HepG2 (cell line): Measurements from ENCODE around the gene EPS8. TPM values are rescaled to one million over a fixed set of nuclear protein-coding genes. Genes with fewer than 3 reads are reported as not detected.

ENCODE experiments used
- EZH2 ChIP-seq: conservative IDR thresholded peaks from 2 replicates; pipeline ENCODE4 v1.6.1; 2012; ENCODE audit warnings: mild to moderate bottlenecking, low read depth, low read length, moderate library complexity
- FOXA3 ChIP-seq: IDR thresholded peaks from 2 replicates; pipeline ENCODE4 v1.6.1; 2016; ENCODE audit warnings: missing genetic modification reagents, missing compliant biosample characterization
- KLF16 ChIP-seq, 2 experiments: sonication (generic) in 1 of 2; formaldehyde crosslinking in 1 of 2; IDR thresholded peaks; 2 replicates each; pipeline versions ENCODE4 v1.6.1 to v1.8.0; 2016 to 2023; ENCODE audit warnings: missing genetic modification reagents in 2 of 2, missing compliant biosample characterization in 1 of 2
- NR2F1 ChIP-seq, 2 experiments: fragments of 450-650 bp in 1 of 2; formaldehyde crosslinking in 1 of 2; IDR thresholded peaks; 2 replicates each; pipeline versions ENCODE4 v1.5.0 to v1.6.1; 2016 to 2020; ENCODE audit warnings: mild to moderate bottlenecking in 1 of 2, missing compliant biosample characterization in 1 of 2, missing genetic modification reagents in 1 of 2, moderate library complexity in 1 of 2
- SMAD9 ChIP-seq: sonication (generic); formaldehyde crosslinking; IDR thresholded peaks from 2 replicates; pipeline ENCODE4 v1.5.1; 2020; ENCODE audit warnings: mild to moderate bottlenecking, missing genetic modification reagents
- TOE1 ChIP-seq: sonication (generic); formaldehyde crosslinking; IDR thresholded peaks from 2 replicates; pipeline ENCODE4 v1.4.0; 2020; ENCODE audit warnings: mild to moderate bottlenecking, missing genetic modification reagents
- ZFP41 ChIP-seq: sonication (generic); formaldehyde crosslinking; IDR thresholded peaks from 2 replicates; pipeline ENCODE4 v1.4.0; 2020; ENCODE audit warnings: mild to moderate bottlenecking, missing genetic modification reagents, borderline replicate concordance
- ZNF225 ChIP-seq: sonication (generic); formaldehyde crosslinking; IDR thresholded peaks from 2 replicates; pipeline ENCODE4 v1.4.0; 2020; ENCODE audit warnings: mild to moderate bottlenecking, missing genetic modification reagents
- ZNF572 ChIP-seq: sonication (generic); formaldehyde crosslinking; IDR thresholded peaks from 2 replicates; pipeline ENCODE4 v1.5.1; 2020; ENCODE audit warnings: mild to moderate bottlenecking, missing genetic modification reagents
- polyA plus RNA-seq, 8 experiments: library from polyadenylated mRNA; depleted of rRNA in 3 of 8; stranded (reverse) in 7 of 8; unstranded in 1 of 8; fragments of >200 nt; fragmentation: Illumina TruSeq in 4 of 8; extraction: Trizol in 4 of 8; gene quantifications; 2 replicates each; pipeline versions ENCODE4 v1.2.1 to v1.2.3, GENCODE V29; 2011 to 2016; ENCODE audit warnings: low read depth in 4 of 8, missing spikeins in 1 of 8, mixed read lengths in 1 of 8; ENCODE audit not compliant: insufficient read depth in 1 of 8
- total RNA-seq, 5 experiments: library from RNA; depleted of rRNA; stranded (reverse); fragments of >200 nt; fragmentation: Illumina TruSeq; extraction: Trizol; gene quantifications; 2 replicates each; pipeline ENCODE4 v1.2.3, GENCODE V29; 2016; ENCODE audit warnings: low read depth in 1 of 5
- TF ChIP-seq, protein P1 (sequence below): IDR thresholded peaks from 2 replicates; pipeline ENCODE4 v1.6.1; 2016; ENCODE audit warnings: low read depth, missing genetic modification reagents, missing compliant biosample characterization
- TF ChIP-seq, protein P2 (sequence below): sonication (generic); formaldehyde crosslinking; IDR thresholded peaks from 2 replicates; pipeline ENCODE4 v1.5.0; 2020; ENCODE audit warnings: missing genetic modification reagents
- TF ChIP-seq, protein P3 (sequence below): IDR thresholded peaks from 2 replicates; pipeline ENCODE4 v1.6.1; 2016; ENCODE audit warnings: missing compliant biosample characterization, missing genetic modification reagents, borderline replicate concordance
- TF ChIP-seq, protein P4 (sequence below): sonication (generic); formaldehyde crosslinking; IDR thresholded peaks from 2 replicates; pipeline ENCODE4 v1.8.0; 2022; ENCODE audit warnings: mild to moderate bottlenecking, missing genetic modification reagents, moderate library complexity
- TF ChIP-seq, protein P5 (sequence below): IDR thresholded peaks from 2 replicates; pipeline ENCODE4 v1.6.1; 2016; ENCODE audit warnings: low read depth

EPS8 gene
- total and polyA plus RNA-seq, 2 of the 13 experiments (the other 11 are each of a cell fraction or from before 2014, with no cell fraction given) = 37.1 to 43.4 TPM

DNA sequence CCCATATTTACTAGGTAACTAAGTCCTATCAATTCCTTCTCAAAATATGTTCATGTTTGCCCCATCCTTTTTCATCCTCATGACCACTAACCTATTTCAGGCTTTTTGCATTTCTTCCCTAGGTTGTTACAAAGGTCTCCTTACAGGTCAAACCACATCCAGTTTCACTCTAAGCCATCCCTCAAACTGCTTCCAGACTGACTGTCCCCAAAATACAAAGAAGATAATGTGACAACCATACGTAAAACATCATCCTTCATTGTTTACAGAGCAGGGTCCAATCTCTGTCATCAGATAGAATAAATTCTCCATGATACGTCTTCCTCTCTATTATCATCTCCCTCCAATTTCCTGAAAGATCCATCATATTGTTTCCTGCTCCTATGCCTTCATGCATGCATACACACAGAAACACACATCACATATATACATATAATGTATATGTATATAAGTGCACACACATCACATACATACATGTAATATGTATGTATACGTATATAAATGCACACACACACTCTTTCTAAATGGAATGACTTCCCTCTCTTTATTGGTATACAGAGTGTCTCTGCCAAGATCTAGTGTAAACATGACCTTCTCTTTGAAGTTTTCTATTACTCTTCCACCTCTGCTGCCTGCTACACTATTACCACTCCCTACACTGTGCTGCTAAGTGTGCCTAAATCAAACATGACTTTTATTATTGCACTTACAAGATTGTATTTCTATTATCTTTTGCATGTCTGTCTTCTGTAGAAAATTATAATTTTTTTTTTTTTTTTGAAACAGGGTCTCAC lies 30.7 kb upstream of the EPS8 start (continued):
- TF ChIP-seq, protein P1, sequence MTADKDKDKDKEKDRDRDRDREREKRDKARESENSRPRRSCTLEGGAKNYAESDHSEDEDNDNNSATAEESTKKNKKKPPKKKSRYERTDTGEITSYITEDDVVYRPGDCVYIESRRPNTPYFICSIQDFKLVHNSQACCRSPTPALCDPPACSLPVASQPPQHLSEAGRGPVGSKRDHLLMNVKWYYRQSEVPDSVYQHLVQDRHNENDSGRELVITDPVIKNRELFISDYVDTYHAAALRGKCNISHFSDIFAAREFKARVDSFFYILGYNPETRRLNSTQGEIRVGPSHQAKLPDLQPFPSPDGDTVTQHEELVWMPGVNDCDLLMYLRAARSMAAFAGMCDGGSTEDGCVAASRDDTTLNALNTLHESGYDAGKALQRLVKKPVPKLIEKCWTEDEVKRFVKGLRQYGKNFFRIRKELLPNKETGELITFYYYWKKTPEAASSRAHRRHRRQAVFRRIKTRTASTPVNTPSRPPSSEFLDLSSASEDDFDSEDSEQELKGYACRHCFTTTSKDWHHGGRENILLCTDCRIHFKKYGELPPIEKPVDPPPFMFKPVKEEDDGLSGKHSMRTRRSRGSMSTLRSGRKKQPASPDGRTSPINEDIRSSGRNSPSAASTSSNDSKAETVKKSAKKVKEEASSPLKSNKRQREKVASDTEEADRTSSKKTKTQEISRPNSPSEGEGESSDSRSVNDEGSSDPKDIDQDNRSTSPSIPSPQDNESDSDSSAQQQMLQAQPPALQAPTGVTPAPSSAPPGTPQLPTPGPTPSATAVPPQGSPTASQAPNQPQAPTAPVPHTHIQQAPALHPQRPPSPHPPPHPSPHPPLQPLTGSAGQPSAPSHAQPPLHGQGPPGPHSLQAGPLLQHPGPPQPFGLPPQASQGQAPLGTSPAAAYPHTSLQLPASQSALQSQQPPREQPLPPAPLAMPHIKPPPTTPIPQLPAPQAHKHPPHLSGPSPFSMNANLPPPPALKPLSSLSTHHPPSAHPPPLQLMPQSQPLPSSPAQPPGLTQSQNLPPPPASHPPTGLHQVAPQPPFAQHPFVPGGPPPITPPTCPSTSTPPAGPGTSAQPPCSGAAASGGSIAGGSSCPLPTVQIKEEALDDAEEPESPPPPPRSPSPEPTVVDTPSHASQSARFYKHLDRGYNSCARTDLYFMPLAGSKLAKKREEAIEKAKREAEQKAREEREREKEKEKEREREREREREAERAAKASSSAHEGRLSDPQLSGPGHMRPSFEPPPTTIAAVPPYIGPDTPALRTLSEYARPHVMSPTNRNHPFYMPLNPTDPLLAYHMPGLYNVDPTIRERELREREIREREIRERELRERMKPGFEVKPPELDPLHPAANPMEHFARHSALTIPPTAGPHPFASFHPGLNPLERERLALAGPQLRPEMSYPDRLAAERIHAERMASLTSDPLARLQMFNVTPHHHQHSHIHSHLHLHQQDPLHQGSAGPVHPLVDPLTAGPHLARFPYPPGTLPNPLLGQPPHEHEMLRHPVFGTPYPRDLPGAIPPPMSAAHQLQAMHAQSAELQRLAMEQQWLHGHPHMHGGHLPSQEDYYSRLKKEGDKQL (CRISPR knock-in tag) = peak; percentile 83; the same call in 1 of the 2 replicates
- TF ChIP-seq, protein P2, sequence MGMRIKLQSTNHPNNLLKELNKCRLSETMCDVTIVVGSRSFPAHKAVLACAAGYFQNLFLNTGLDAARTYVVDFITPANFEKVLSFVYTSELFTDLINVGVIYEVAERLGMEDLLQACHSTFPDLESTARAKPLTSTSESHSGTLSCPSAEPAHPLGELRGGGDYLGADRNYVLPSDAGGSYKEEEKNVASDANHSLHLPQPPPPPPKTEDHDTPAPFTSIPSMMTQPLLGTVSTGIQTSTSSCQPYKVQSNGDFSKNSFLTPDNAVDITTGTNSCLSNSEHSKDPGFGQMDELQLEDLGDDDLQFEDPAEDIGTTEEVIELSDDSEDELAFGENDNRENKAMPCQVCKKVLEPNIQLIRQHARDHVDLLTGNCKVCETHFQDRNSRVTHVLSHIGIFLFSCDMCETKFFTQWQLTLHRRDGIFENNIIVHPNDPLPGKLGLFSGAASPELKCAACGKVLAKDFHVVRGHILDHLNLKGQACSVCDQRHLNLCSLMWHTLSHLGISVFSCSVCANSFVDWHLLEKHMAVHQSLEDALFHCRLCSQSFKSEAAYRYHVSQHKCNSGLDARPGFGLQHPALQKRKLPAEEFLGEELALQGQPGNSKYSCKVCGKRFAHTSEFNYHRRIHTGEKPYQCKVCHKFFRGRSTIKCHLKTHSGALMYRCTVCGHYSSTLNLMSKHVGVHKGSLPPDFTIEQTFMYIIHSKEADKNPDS = peak; percentile 99
- TF ChIP-seq FOXA3 (CRISPR knock-in tag) = peak; percentile 96
- peak in 1 of 2 experiments; percentile 75; a peak in 1 of 4 replicates for TF ChIP-seq KLF16 (CRISPR knock-in tag; IDR thresholded peaks at IDR 0.05)
- no peak for TF ChIP-seq TOE1 (CRISPR knock-in tag)
- no peak for TF ChIP-seq ZFP41 (CRISPR knock-in tag)
- peak; percentile 91 to 96 for TF ChIP-seq NR2F1 (CRISPR knock-in tag; IDR thresholded peaks at IDR 0.05)
- TF ChIP-seq, protein P3, sequence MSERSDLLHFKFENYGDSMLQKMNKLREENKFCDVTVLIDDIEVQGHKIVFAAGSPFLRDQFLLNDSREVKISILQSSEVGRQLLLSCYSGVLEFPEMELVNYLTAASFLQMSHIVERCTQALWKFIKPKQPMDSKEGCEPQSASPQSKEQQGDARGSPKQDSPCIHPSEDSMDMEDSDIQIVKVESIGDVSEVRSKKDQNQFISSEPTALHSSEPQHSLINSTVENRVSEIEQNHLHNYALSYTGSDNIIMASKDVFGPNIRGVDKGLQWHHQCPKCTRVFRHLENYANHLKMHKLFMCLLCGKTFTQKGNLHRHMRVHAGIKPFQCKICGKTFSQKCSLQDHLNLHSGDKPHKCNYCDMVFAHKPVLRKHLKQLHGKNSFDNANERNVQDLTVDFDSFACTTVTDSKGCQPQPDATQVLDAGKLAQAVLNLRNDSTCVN (CRISPR knock-in tag) = no peak
- TF ChIP-seq, protein P4, sequence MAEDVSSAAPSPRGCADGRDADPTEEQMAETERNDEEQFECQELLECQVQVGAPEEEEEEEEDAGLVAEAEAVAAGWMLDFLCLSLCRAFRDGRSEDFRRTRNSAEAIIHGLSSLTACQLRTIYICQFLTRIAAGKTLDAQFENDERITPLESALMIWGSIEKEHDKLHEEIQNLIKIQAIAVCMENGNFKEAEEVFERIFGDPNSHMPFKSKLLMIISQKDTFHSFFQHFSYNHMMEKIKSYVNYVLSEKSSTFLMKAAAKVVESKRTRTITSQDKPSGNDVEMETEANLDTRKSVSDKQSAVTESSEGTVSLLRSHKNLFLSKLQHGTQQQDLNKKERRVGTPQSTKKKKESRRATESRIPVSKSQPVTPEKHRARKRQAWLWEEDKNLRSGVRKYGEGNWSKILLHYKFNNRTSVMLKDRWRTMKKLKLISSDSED (CRISPR knock-in tag) = no peak
- no peak for TF ChIP-seq ZNF572 (CRISPR knock-in tag)
- no peak for TF ChIP-seq EZH2
- TF ChIP-seq SMAD9 = no peak
- TF ChIP-seq, protein P5, sequence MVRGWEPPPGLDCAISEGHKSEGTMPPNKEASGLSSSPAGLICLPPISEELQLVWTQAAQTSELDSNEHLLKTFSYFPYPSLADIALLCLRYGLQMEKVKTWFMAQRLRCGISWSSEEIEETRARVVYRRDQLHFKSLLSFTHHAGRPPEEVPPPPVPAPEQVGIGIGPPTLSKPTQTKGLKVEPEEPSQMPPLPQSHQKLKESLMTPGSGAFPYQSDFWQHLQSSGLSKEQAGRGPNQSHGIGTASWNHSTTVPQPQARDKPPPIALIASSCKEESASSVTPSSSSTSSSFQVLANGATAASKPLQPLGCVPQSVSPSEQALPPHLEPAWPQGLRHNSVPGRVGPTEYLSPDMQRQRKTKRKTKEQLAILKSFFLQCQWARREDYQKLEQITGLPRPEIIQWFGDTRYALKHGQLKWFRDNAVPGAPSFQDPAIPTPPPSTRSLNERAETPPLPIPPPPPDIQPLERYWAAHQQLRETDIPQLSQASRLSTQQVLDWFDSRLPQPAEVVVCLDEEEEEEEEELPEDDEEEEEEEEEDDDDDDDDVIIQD = peak; percentile 76; the same call in 1 of the 2 replicates
- no peak for TF ChIP-seq ZNF225 (CRISPR knock-in tag)
